Choroid plexus epithelial cell (primary cell): ENCODE measurements around the gene SLC22A1.
"Not testable (repeated sequence)": the region's sequence is repeated elsewhere in the genome, so short reads cannot be mapped to it uniquely, and the experiment has no call there.

ENCODE experiments used
- DNase-seq: peaks from one replicate; pipeline ENCODE4 v3.0.0-alpha.2; 2010; ENCODE audit warnings: low read depth
- H3K4me3 ChIP-seq: 2 replicates; pipeline ENCODE4 v1.5.1; 2011; ENCODE audit warnings: low read depth, mild to moderate bottlenecking, control low read depth, low read length, moderate library complexity
- CTCF ChIP-seq: conservative IDR thresholded peaks from 2 replicates; pipeline ENCODE4 v1.5.1; 2011; ENCODE audit warnings: low read depth, mild to moderate bottlenecking, control low read depth, inconsistent platforms, low read length, moderate library complexity

The SLC22A1 gene

GRCh38 chr6:160106010-160106409 is 15.6 kb upstream of the SLC22A1 start:
- no peak for TF ChIP-seq CTCF
- DNase-seq = no peak
- no peak overlapping the region for H3K4me3 ChIP-seq

- DNase-seq = no peak
- H3K4me3 ChIP-seq = no peak overlapping the region
- no peak for TF ChIP-seq CTCF
Observed at GRCh38 chr6:160106701-160107100, 14.9 kb upstream of the SLC22A1 start.

GRCh38 chr6:160108077-160108476 is 13.5 kb upstream of the SLC22A1 start:
- no peak for DNase-seq
- H3K4me3 ChIP-seq = no peak overlapping the region
- TF ChIP-seq CTCF = no peak

GRCh38 chr6:160110586-160111123 is 11.0 kb upstream of the SLC22A1 start:
- H3K4me3 ChIP-seq = no peak overlapping the region
- DNase-seq = peak; percentile 84
- TF ChIP-seq CTCF = no peak

- TF ChIP-seq CTCF = no peak
- DNase-seq = no peak
- no peak overlapping the region for H3K4me3 ChIP-seq
Observed at GRCh38 chr6:160111806-160112205, 9.8 kb upstream of the SLC22A1 start.

GRCh38 chr6:160112628-160113299 is 8.9 kb upstream of the SLC22A1 start:
- no peak overlapping the region for H3K4me3 ChIP-seq
- TF ChIP-seq CTCF = no peak
- no peak for DNase-seq

GRCh38 chr6:160114536-160114935 is 7.1 kb upstream of the SLC22A1 start:
- H3K4me3 ChIP-seq, DNase-seq: not testable (repeated sequence)
